HepG2 (cell line): ENCODE results near the gene RUNX2. TPM values are rescaled to one million over a fixed set of nuclear protein-coding genes. Genes with fewer than 3 reads are reported as not detected.
A peak's percentile ranks its signal among the peaks of the same experiment; 100 is the strongest.

ENCODE experiments used
- AGO1 ChIP-seq: fragments of 200-400 bp; formaldehyde crosslinking; IDR thresholded peaks from 2 replicates; pipeline ENCODE4 v1.6.1; 2017; ENCODE audit warnings: mild to moderate bottlenecking, low read depth, low read length, moderate library complexity; ENCODE audit not compliant: poor library complexity, severe bottlenecking
- ATF1 ChIP-seq: IDR thresholded peaks from 2 replicates; pipeline ENCODE4 v1.6.1; 2016; ENCODE audit warnings: mild to moderate bottlenecking, control low read depth
- DR1 ChIP-seq: sonication (generic); formaldehyde crosslinking; IDR thresholded peaks from 2 replicates; pipeline ENCODE4 v1.8.0; 2021; ENCODE audit warnings: mild to moderate bottlenecking, missing genetic modification reagents, inconsistent platforms
- E2F2 ChIP-seq: sonication (generic); formaldehyde crosslinking; IDR thresholded peaks from 2 replicates; pipeline ENCODE4 v1.4.0; 2020; ENCODE audit warnings: missing genetic modification reagents, borderline replicate concordance
- ETV5 ChIP-seq: IDR thresholded peaks from 2 replicates; pipeline ENCODE4 v1.6.1; 2018; ENCODE audit warnings: missing biosample characterization, missing genetic modification reagents, inconsistent platforms, borderline replicate concordance
- HMG20A ChIP-seq: IDR thresholded peaks from 2 replicates; pipeline ENCODE4 v1.6.1; 2016; ENCODE audit warnings: borderline replicate concordance
- HNRNPL ChIP-seq: fragments of 200-400 bp; formaldehyde crosslinking; IDR thresholded peaks from 2 replicates; pipeline ENCODE4 v1.6.1; 2017; ENCODE audit warnings: mild to moderate bottlenecking, low read depth, low read length
- JDP2 ChIP-seq: sonication (generic); formaldehyde crosslinking; IDR thresholded peaks from 2 replicates; pipeline ENCODE4 v1.8.1; 2022; ENCODE audit warnings: missing genetic modification reagents, borderline replicate concordance
- SETDB1 ChIP-seq: sonication (generic); formaldehyde crosslinking; IDR thresholded peaks from 2 replicates; pipeline ENCODE4 v1.5.1; 2020; ENCODE audit warnings: missing genetic modification reagents, mild to moderate bottlenecking, borderline replicate concordance
- SRSF1 ChIP-seq: fragments of 200-400 bp; formaldehyde crosslinking; optimal IDR thresholded peaks from 2 replicates; pipeline ENCODE3; 2017; ENCODE audit warnings: mild to moderate bottlenecking, low read depth, low read length, moderate library complexity
- TAF15 ChIP-seq: fragments of 200-400 bp; formaldehyde crosslinking; IDR thresholded peaks from one replicate; pipeline ENCODE4 v1.6.1; 2018; ENCODE audit warnings: mild to moderate bottlenecking, low read depth, low read length; ENCODE audit not compliant: poor library complexity, severe bottlenecking
- ZBTB43 ChIP-seq: sonication (generic); formaldehyde crosslinking; conservative IDR thresholded peaks from 2 replicates; pipeline ENCODE4 v1.4.0; 2020; ENCODE audit warnings: missing genetic modification reagents
- ZFP62 ChIP-seq: sonication (generic); formaldehyde crosslinking; IDR thresholded peaks from 2 replicates; pipeline ENCODE4 v1.4.0; 2020; ENCODE audit warnings: missing genetic modification reagents
- ZFY ChIP-seq: sonication (generic); formaldehyde crosslinking; IDR thresholded peaks from 2 replicates; pipeline ENCODE4 v1.4.0; 2020; ENCODE audit warnings: missing genetic modification reagents
- ZNF10 ChIP-seq: sonication (generic); formaldehyde crosslinking; IDR thresholded peaks from 2 replicates; pipeline ENCODE4 v1.4.0; 2020; ENCODE audit warnings: mild to moderate bottlenecking, low read depth, missing genetic modification reagents, borderline replicate concordance
- ZNF18 ChIP-seq: sonication (generic); formaldehyde crosslinking; IDR thresholded peaks from 2 replicates; pipeline ENCODE4 v1.8.0; 2022; ENCODE audit warnings: mild to moderate bottlenecking, missing genetic modification reagents; ENCODE audit not compliant: insufficient replicate concordance
- ZNF224 ChIP-seq: sonication (generic); formaldehyde crosslinking; IDR thresholded peaks from 2 replicates; pipeline ENCODE4 v1.5.0; 2020; ENCODE audit warnings: mild to moderate bottlenecking, missing genetic modification reagents
- ZNF546 ChIP-seq: sonication (generic); formaldehyde crosslinking; conservative IDR thresholded peaks from 2 replicates; pipeline ENCODE4 v1.8.1; 2023; ENCODE audit warnings: mild to moderate bottlenecking, missing genetic modification reagents
- ZNF580 ChIP-seq: IDR thresholded peaks from 2 replicates; pipeline ENCODE4 v1.6.1; 2016; ENCODE audit warnings: low read depth, borderline replicate concordance
- ZNF713 ChIP-seq: sonication (generic); formaldehyde crosslinking; IDR thresholded peaks from 2 replicates; pipeline ENCODE4 v1.4.0; 2020; ENCODE audit warnings: mild to moderate bottlenecking, missing genetic modification reagents
- polyA plus RNA-seq, 8 experiments: library from polyadenylated mRNA; depleted of rRNA in 3 of 8; stranded (reverse) in 7 of 8; unstranded in 1 of 8; fragments of >200 nt; fragmentation: Illumina TruSeq in 4 of 8; extraction: Trizol in 4 of 8; gene quantifications; 2 replicates each; pipeline versions ENCODE4 v1.2.1 to v1.2.3, GENCODE V29; 2011 to 2016; ENCODE audit warnings: low read depth in 4 of 8, missing spikeins in 1 of 8, mixed read lengths in 1 of 8; ENCODE audit not compliant: insufficient read depth in 1 of 8
- total RNA-seq, 5 experiments: library from RNA; depleted of rRNA; stranded (reverse); fragments of >200 nt; fragmentation: Illumina TruSeq; extraction: Trizol; gene quantifications; 2 replicates each; pipeline ENCODE4 v1.2.3, GENCODE V29; 2016; ENCODE audit warnings: low read depth in 1 of 5

Gene RUNX2
- total and polyA plus RNA-seq, 2 of the 13 experiments (the other 11 are each of a cell fraction or from before 2014, with no cell fraction given) = not detected

GRCh38 chr6:45422503-45423110, 94.5 kb downstream of the RUNX2 start (continued):
- TF ChIP-seq ZNF224 (CRISPR knock-in tag) (no peak), AGO1 (no peak), SETDB1 (CRISPR knock-in tag) (no peak), HMG20A (CRISPR knock-in tag) (no peak), JDP2 (CRISPR knock-in tag) (no peak), ZNF580 (CRISPR knock-in tag) (no peak), ATF1 (no peak), ZNF713 (CRISPR knock-in tag) (no peak), ZNF10 (CRISPR knock-in tag) (no peak), SRSF1 (peak; percentile 68), ZNF18 (no peak), DR1 (CRISPR knock-in tag) (no peak), ZNF546 (CRISPR knock-in tag) (no peak), TAF15 (peak; percentile 50), ZFP62 (CRISPR knock-in tag) (no peak), E2F2 (CRISPR knock-in tag) (no peak), ZFY (CRISPR knock-in tag) (no peak), HNRNPL (0 out of 2 replicates have a peak, but pooled peaks have one; percentile 3), ZBTB43 (CRISPR knock-in tag) (no peak), ETV5 (no peak)
